ENCODE results near the gene DNAJC18. TPM values are rescaled to one million over a fixed set of nuclear protein-coding genes. Genes with fewer than 3 reads are reported as not detected.
"Not testable (repeated sequence)": the region's sequence is repeated elsewhere in the genome, so short reads cannot be mapped to it uniquely, and the experiment has no call there.

DNAJC18 gene
- 19.2 TPM for polyA plus RNA-seq (2013, experiment 1 of 2)
- 16.9 TPM for polyA plus RNA-seq (2013, experiment 2 of 2)

GRCh38 chr5:139439013-139439903 lies at the start of gene DNAJC18:
Gene DNAJC18, minus strand, starts transcription at chr5:139439525. Its CDS starts 80 bp downstream, at chr5:139439445.
- H2BK120ac ChIP-seq (ENCODE audit: low read depth, low read length), result no peak within 1 kb of the TSS
- no peaks in the 10 kb centered on the region for H3K27me3 ChIP-seq (ENCODE audit: insufficient read depth, low read length, poor library complexity)
- peak within 1 kb of the TSS; percentile 77 for H3K4me2 ChIP-seq (ENCODE audit: low read length)
- no peaks in the 10 kb centered on the region for H3K79me2 ChIP-seq (ENCODE audit: control insufficient read depth, insufficient read depth, low read length)
- H3K9ac ChIP-seq (ENCODE audit: low read length), result peak within 1 kb of the TSS; percentile 88
- H3K4me3 ChIP-seq (ENCODE audit: low read length), result peak within 1 kb of the TSS; percentile 83
- H3K27ac ChIP-seq (ENCODE audit: low read depth, low read length), result peak within 1 kb of the TSS; percentile 79
- H4K5ac ChIP-seq (ENCODE audit: low read length), result no peak within 1 kb of the TSS
- H3K23ac ChIP-seq (ENCODE audit: low read length), result peak within 1 kb of the TSS; percentile 66
- H2BK5ac ChIP-seq (ENCODE audit: low read length), result peak within 1 kb of the TSS; percentile 26
- H2BK15ac ChIP-seq (replicated peaks; ENCODE audit: low read depth), result no peak within 1 kb of the TSS
- WGBS (ENCODE audit: extremely low coverage, insufficient coverage, low lambda C conversion rate), result no CpG with 5 or more reads among the region's 49 CpGs
- no peak within 1 kb of the TSS for H3K4ac ChIP-seq (ENCODE audit: low read depth, low read length)
- H3K56ac ChIP-seq (ENCODE audit: low read length), result peak within 1 kb of the TSS; percentile 96
- no peak within 1 kb of the TSS for H2AK5ac ChIP-seq (ENCODE audit: low read length)
- H3K18ac ChIP-seq (ENCODE audit: low read length), result peak within 1 kb of the TSS; percentile 77
- no peaks in the 10 kb centered on the region for H3K36me3 ChIP-seq (ENCODE audit: control insufficient read depth, insufficient read depth, low read length)
- H3K4me1 ChIP-seq (ENCODE audit: control insufficient read depth, low read depth, low read length), result no peaks in the 10 kb centered on the region
- no peaks in the 10 kb centered on the region for H3K79me1 ChIP-seq (ENCODE audit: low read length)
- DNase-seq, result peak; percentile 96
- no peak within 1 kb of the TSS for H4K8ac ChIP-seq (ENCODE audit: low read depth, low read length)

DNA sequence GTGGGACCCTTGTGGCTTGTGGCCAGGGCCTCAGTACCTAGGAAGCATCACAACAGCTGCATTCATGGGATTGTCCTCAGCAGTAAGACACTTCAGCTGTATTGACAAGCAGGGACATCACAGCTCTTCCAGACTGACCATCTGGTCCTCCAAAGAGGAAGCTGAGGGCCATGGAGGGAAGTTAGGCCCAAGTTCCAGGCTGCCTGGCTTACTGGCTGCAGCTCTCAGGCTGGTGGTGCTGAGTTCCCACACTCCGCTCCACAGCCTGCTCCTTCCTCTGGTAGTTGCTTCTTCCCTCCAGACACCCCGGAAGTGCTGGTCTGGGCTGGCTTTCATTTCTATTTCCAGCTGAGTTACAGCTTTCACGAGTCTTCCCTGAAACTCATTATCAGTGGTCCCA lies 48.9 kb upstream of the DNAJC18 start:
- H4K8ac ChIP-seq (ENCODE audit: low read depth, low read length), result no peak overlapping the region
- no peaks in the 10 kb centered on the region for H3K4me1 ChIP-seq (ENCODE audit: control insufficient read depth, low read depth, low read length)
- H2BK120ac ChIP-seq (ENCODE audit: low read depth, low read length), result no peak overlapping the region
- DNase-seq, result no peak
- no peak overlapping the region for H3K9ac ChIP-seq (ENCODE audit: low read length)
- H3K36me3 ChIP-seq (ENCODE audit: control insufficient read depth, insufficient read depth, low read length), result no peaks in the 10 kb centered on the region
- no peak overlapping the region for H3K56ac ChIP-seq (ENCODE audit: low read length)
- no peak overlapping the region for H4K5ac ChIP-seq (ENCODE audit: low read length)
- H3K4me3 ChIP-seq (ENCODE audit: low read length), result no peak overlapping the region
- H3K27me3 ChIP-seq (ENCODE audit: insufficient read depth, low read length, poor library complexity), result no peaks in the 10 kb centered on the region
- no CpG with 5 or more reads among the region's 3 CpGs for WGBS (ENCODE audit: extremely low coverage, insufficient coverage, low lambda C conversion rate)
- no peak overlapping the region for H2BK15ac ChIP-seq (replicated peaks; ENCODE audit: low read depth)
- H3K27ac ChIP-seq (ENCODE audit: low read depth, low read length), result no peak overlapping the region
- no peak overlapping the region for H2BK5ac ChIP-seq (ENCODE audit: low read length)
- no peak overlapping the region for H2AK5ac ChIP-seq (ENCODE audit: low read length)
- no peak overlapping the region for H3K4ac ChIP-seq (ENCODE audit: low read depth, low read length)
- H3K79me2 ChIP-seq (ENCODE audit: control insufficient read depth, insufficient read depth, low read length), result no peaks in the 10 kb centered on the region
- H3K4me2 ChIP-seq (ENCODE audit: low read length), result no peak overlapping the region
- no peak overlapping the region for H3K18ac ChIP-seq (ENCODE audit: low read length)
- no peaks in the 10 kb centered on the region for H3K79me1 ChIP-seq (ENCODE audit: low read length)
- no peak overlapping the region for H3K23ac ChIP-seq (ENCODE audit: low read length)

GRCh38 chr5:139486201-139486600 lies 46.9 kb upstream of the DNAJC18 start:
- no peak overlapping the region for H2BK5ac ChIP-seq (ENCODE audit: low read length)
- H3K27me3 ChIP-seq (ENCODE audit: insufficient read depth, low read length, poor library complexity), result no peaks in the 10 kb centered on the region
- no peak overlapping the region for H3K18ac ChIP-seq (ENCODE audit: low read length)
- H3K56ac ChIP-seq (ENCODE audit: low read length), result peak overlapping the region; percentile 17
- no peaks in the 10 kb centered on the region for H3K4me1 ChIP-seq (ENCODE audit: control insufficient read depth, low read depth, low read length)
- no peak overlapping the region for H4K5ac ChIP-seq (ENCODE audit: low read length)
- no peak overlapping the region for H2BK120ac ChIP-seq (ENCODE audit: low read depth, low read length)
- H3K23ac ChIP-seq (ENCODE audit: low read length), result no peak overlapping the region
- no CpG with 5 or more reads among the region's 7 CpGs for WGBS (ENCODE audit: extremely low coverage, insufficient coverage, low lambda C conversion rate)
- H3K4ac ChIP-seq (ENCODE audit: low read depth, low read length), result no peak overlapping the region
- no peak overlapping the region for H3K9ac ChIP-seq (ENCODE audit: low read length)
- DNase-seq, result no peak
- no peak overlapping the region for H2BK15ac ChIP-seq (replicated peaks; ENCODE audit: low read depth)
- H4K8ac ChIP-seq (ENCODE audit: low read depth, low read length), result no peak overlapping the region
- H3K79me2 ChIP-seq (ENCODE audit: control insufficient read depth, insufficient read depth, low read length), result no peaks in the 10 kb centered on the region
- no peaks in the 10 kb centered on the region for H3K79me1 ChIP-seq (ENCODE audit: low read length)
- no peak overlapping the region for H2AK5ac ChIP-seq (ENCODE audit: low read length)
- no peak overlapping the region for H3K4me2 ChIP-seq (ENCODE audit: low read length)
- H3K36me3 ChIP-seq (ENCODE audit: control insufficient read depth, insufficient read depth, low read length), result no peaks in the 10 kb centered on the region
- H3K4me3 ChIP-seq (ENCODE audit: low read length), result no peak overlapping the region
- no peak overlapping the region for H3K27ac ChIP-seq (ENCODE audit: low read depth, low read length)

- not testable (repeated sequence) for H2BK5ac ChIP-seq (ENCODE audit: low read length); H3K4ac ChIP-seq (ENCODE audit: low read depth, low read length); H3K4me2 ChIP-seq (ENCODE audit: low read length); H3K23ac ChIP-seq (ENCODE audit: low read length); H4K8ac ChIP-seq (ENCODE audit: low read depth, low read length); H3K27me3 ChIP-seq (ENCODE audit: insufficient read depth, low read length, poor library complexity); H3K79me1 ChIP-seq (ENCODE audit: low read length); H3K36me3 ChIP-seq (ENCODE audit: control insufficient read depth, insufficient read depth, low read length); DNase-seq; H3K27ac ChIP-seq (ENCODE audit: low read depth, low read length); H3K56ac ChIP-seq (ENCODE audit: low read length); H3K79me2 ChIP-seq (ENCODE audit: control insufficient read depth, insufficient read depth, low read length); H2BK15ac ChIP-seq (replicated peaks; ENCODE audit: low read depth); H4K5ac ChIP-seq (ENCODE audit: low read length); H3K9ac ChIP-seq (ENCODE audit: low read length); H3K18ac ChIP-seq (ENCODE audit: low read length); H3K4me1 ChIP-seq (ENCODE audit: control insufficient read depth, low read depth, low read length); H2AK5ac ChIP-seq (ENCODE audit: low read length); H2BK120ac ChIP-seq (ENCODE audit: low read depth, low read length); H3K4me3 ChIP-seq (ENCODE audit: low read length)
- WGBS (ENCODE audit: extremely low coverage, insufficient coverage, low lambda C conversion rate), result no CpG with 5 or more reads among the region's 6 CpGs
Observed at GRCh38 chr5:139482890-139483208, 43.5 kb upstream of the DNAJC18 start.

- H3K79me1 ChIP-seq (ENCODE audit: low read length), result no peaks in the 10 kb centered on the region
- WGBS (ENCODE audit: extremely low coverage, insufficient coverage, low lambda C conversion rate), result no CpG with 5 or more reads among the region's 19 CpGs
- H3K4me2 ChIP-seq (ENCODE audit: low read length), result no peak within 1 kb of the TSS
- no peak within 1 kb of the TSS for H3K4me3 ChIP-seq (ENCODE audit: low read length)
- H4K8ac ChIP-seq (ENCODE audit: low read depth, low read length), result no peak within 1 kb of the TSS
- H3K36me3 ChIP-seq (ENCODE audit: control insufficient read depth, insufficient read depth, low read length), result no peaks in the 10 kb centered on the region
- DNase-seq, result no peak
- H3K4me1 ChIP-seq (ENCODE audit: control insufficient read depth, low read depth, low read length), result no peaks in the 10 kb centered on the region
- no peak within 1 kb of the TSS for H3K56ac ChIP-seq (ENCODE audit: low read length)
- no peak within 1 kb of the TSS for H4K5ac ChIP-seq (ENCODE audit: low read length)
- H3K27ac ChIP-seq (ENCODE audit: low read depth, low read length), result no peak within 1 kb of the TSS
- H3K79me2 ChIP-seq (ENCODE audit: control insufficient read depth, insufficient read depth, low read length), result no peaks in the 10 kb centered on the region
- no peak within 1 kb of the TSS for H2AK5ac ChIP-seq (ENCODE audit: low read length)
- no peak within 1 kb of the TSS for H3K4ac ChIP-seq (ENCODE audit: low read depth, low read length)
- no peaks in the 10 kb centered on the region for H3K27me3 ChIP-seq (ENCODE audit: insufficient read depth, low read length, poor library complexity)
- H3K18ac ChIP-seq (ENCODE audit: low read length), result no peak within 1 kb of the TSS
- no peak within 1 kb of the TSS for H3K9ac ChIP-seq (ENCODE audit: low read length)
- H2BK5ac ChIP-seq (ENCODE audit: low read length), result no peak within 1 kb of the TSS
- H3K23ac ChIP-seq (ENCODE audit: low read length), result no peak within 1 kb of the TSS
- H2BK120ac ChIP-seq (ENCODE audit: low read depth, low read length), result no peak within 1 kb of the TSS
- no peak within 1 kb of the TSS for H2BK15ac ChIP-seq (replicated peaks; ENCODE audit: low read depth)
Observed at GRCh38 chr5:139482050-139482889, 42.9 kb upstream of the DNAJC18 start, which contains the start of gene STING1. Gene STING1, minus strand, starts transcription at chr5:139482758. Its CDS starts 1,054 bp downstream, at chr5:139481704.
